MM.1S (cell line): Measurements from ENCODE around the gene ZPLD1.

Experiments
- DNase-seq: peaks from one replicate; pipeline ENCODE4 v3.0.0-alpha.2; 2015
- H2AFZ ChIP-seq: fragments of 300-600 bp; sonication (generic); 2 replicates; pipeline ENCODE4 v1.6.0; 2016; ENCODE audit warnings: antibody characterized with exemption, low read length
- H3F3A ChIP-seq: fragments of 300-600 bp; sonication (generic); 2 replicates; pipeline ENCODE4 v1.6.1; 2016; ENCODE audit warnings: mild to moderate bottlenecking, antibody characterized with exemption, low read length, moderate library complexity, mixed read lengths; ENCODE audit not compliant: insufficient read depth
- H3K27ac ChIP-seq: fragments of 300-600 bp; sonication (generic); 2 replicates; pipeline ENCODE4 v1.5.1; 2016; ENCODE audit warnings: mild to moderate bottlenecking, low read length
- H3K27me3 ChIP-seq: fragments of 300-600 bp; sonication (generic); replicated peaks from 2 replicates; pipeline ENCODE4 v1.6.0; 2016; ENCODE audit warnings: low read length; ENCODE audit not compliant: insufficient read depth
- H3K36me3 ChIP-seq: fragments of 300-600 bp; sonication (generic); replicated peaks from 2 replicates; pipeline ENCODE4 v1.6.1; 2016; ENCODE audit warnings: mild to moderate bottlenecking, low read length, mixed read lengths; ENCODE audit not compliant: insufficient read depth
- H3K4me1 ChIP-seq: fragments of 300-600 bp; sonication (generic); 2 replicates; pipeline ENCODE4 v1.6.1; 2016; ENCODE audit warnings: low read length, mixed read lengths
- H3K4me2 ChIP-seq: fragments of 300-600 bp; sonication (generic); 2 replicates; pipeline ENCODE4 v1.6.0; 2016; ENCODE audit warnings: low read depth, low read length
- H3K4me3 ChIP-seq: fragments of 300-600 bp; sonication (generic); 2 replicates; pipeline ENCODE4 v1.5.1; 2016; ENCODE audit warnings: low read length, mixed read lengths
- H3K79me2 ChIP-seq: fragments of 300-600 bp; sonication (generic); 2 replicates; pipeline ENCODE4 v1.6.1; 2016; ENCODE audit warnings: mixed run types, low read length, mixed read lengths
- H3K9ac ChIP-seq: fragments of 300-600 bp; sonication (generic); 2 replicates; pipeline ENCODE4 v1.6.1; 2016; ENCODE audit warnings: low read length, mixed read lengths
- H3K9me2 ChIP-seq: fragments of 300-600 bp; sonication (generic); replicated peaks from 2 replicates; pipeline ENCODE4 v1.6.1; 2016; ENCODE audit warnings: mild to moderate bottlenecking, low read length, mixed read lengths; ENCODE audit not compliant: insufficient read depth
- H3K9me3 ChIP-seq: fragments of 300-600 bp; sonication (generic); replicated peaks from 2 replicates; pipeline ENCODE4 v1.6.1; 2016; ENCODE audit warnings: mild to moderate bottlenecking, low read length, mixed read lengths; ENCODE audit not compliant: insufficient read depth
- H4K20me1 ChIP-seq: fragments of 300-600 bp; sonication (generic); 2 replicates; pipeline ENCODE4 v1.6.1; 2016; ENCODE audit warnings: mild to moderate bottlenecking, low read length, moderate library complexity, mixed read lengths; ENCODE audit not compliant: insufficient read depth
- EZH2 ChIP-seq: fragments of 300-600 bp; sonication (generic); optimal IDR thresholded peaks from 2 replicates; pipeline ENCODE3; 2017; ENCODE audit warnings: low read depth, mild to moderate bottlenecking, antibody characterized with exemption, low read length, mixed read lengths
- EZH2phosphoT487 ChIP-seq: fragments of 300-600 bp; sonication (generic); IDR thresholded peaks from 2 replicates; pipeline ENCODE4 v1.6.1; 2018; ENCODE audit warnings: antibody characterized with exemption, low read length
- TF ChIP-seq, protein P1 (sequence below): fragments of 300-600 bp; sonication (generic); IDR thresholded peaks from 2 replicates; pipeline ENCODE4 v1.5.1; 2016; ENCODE audit warnings: antibody characterized with exemption, low read length, mixed read lengths

Gene ZPLD1

DNA sequence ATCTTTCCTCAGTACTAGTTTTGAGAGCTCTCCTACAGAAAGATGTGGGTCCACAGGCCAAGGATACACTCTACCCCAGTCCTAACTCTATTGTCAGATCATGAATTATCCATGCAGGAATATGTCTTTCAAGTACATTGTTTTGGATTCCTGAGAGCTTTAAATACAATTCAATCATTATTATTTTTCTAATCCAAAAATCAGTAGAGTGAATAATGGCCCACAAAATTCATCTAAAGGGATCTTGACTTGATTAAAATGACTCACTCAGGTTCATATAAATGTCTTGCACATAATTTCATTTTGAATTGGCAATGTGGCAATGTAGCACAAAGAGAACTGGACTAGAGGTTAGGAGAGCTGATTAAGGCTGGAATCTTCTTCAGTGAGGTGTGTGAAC lies 93.9 kb downstream of the ZPLD1 start:
- Histone ChIP-seq H3K4me1 (peaks cover 22% of the 10 kb centered on the region), H3K79me2 (no peaks in the 10 kb centered on the region), H3F3A (peaks cover 14% of the 10 kb centered on the region; the same call in 1 of the 2 replicates), H3K36me3 (no peaks in the 10 kb centered on the region), H2AFZ (no peak overlapping the region), H3K9me2 (no peaks in the 10 kb centered on the region), H3K4me3 (no peak overlapping the region), H3K9me3 (no peaks in the 10 kb centered on the region), H4K20me1 (no peaks in the 10 kb centered on the region), H3K9ac (no peak overlapping the region), H3K27me3 (no peaks in the 10 kb centered on the region), H3K27ac (no peak overlapping the region), H3K4me2 (no peak overlapping the region)
- no peak for TF ChIP-seq EZH2phosphoT487
- TF ChIP-seq EZH2 = no peak
- TF ChIP-seq, protein P1, sequence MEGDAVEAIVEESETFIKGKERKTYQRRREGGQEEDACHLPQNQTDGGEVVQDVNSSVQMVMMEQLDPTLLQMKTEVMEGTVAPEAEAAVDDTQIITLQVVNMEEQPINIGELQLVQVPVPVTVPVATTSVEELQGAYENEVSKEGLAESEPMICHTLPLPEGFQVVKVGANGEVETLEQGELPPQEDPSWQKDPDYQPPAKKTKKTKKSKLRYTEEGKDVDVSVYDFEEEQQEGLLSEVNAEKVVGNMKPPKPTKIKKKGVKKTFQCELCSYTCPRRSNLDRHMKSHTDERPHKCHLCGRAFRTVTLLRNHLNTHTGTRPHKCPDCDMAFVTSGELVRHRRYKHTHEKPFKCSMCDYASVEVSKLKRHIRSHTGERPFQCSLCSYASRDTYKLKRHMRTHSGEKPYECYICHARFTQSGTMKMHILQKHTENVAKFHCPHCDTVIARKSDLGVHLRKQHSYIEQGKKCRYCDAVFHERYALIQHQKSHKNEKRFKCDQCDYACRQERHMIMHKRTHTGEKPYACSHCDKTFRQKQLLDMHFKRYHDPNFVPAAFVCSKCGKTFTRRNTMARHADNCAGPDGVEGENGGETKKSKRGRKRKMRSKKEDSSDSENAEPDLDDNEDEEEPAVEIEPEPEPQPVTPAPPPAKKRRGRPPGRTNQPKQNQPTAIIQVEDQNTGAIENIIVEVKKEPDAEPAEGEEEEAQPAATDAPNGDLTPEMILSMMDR = no peak
- no peak for DNase-seq
